Mammary epithelial cell (primary cell): ENCODE data around the gene PTPRH.

ENCODE experiments used
- EZH2 ChIP-seq: IDR thresholded peaks from 2 replicates; pipeline ENCODE4 v1.6.1; 2012; ENCODE audit warnings: low read length, inconsistent platforms, borderline replicate concordance
- TF ChIP-seq, protein P1 (sequence below), 2 donors: IDR thresholded peaks in 1 of 2; conservative IDR thresholded peaks in 1 of 2; 2 replicates each; pipeline ENCODE4 v1.5.1; 2011 to 2012; ENCODE audit warnings: inconsistent platforms in 2 of 2, low read length in 2 of 2, mild to moderate bottlenecking in 2 of 2, control low read depth in 1 of 2, low read depth in 1 of 2; ENCODE audit not compliant: insufficient read depth in 1 of 2; ENCODE audit errors: extremely low read depth in 1 of 2

GRCh38 chr19:55171440-55171839 lies 37.9 kb downstream of the PTPRH start:
- TF ChIP-seq, protein P1, sequence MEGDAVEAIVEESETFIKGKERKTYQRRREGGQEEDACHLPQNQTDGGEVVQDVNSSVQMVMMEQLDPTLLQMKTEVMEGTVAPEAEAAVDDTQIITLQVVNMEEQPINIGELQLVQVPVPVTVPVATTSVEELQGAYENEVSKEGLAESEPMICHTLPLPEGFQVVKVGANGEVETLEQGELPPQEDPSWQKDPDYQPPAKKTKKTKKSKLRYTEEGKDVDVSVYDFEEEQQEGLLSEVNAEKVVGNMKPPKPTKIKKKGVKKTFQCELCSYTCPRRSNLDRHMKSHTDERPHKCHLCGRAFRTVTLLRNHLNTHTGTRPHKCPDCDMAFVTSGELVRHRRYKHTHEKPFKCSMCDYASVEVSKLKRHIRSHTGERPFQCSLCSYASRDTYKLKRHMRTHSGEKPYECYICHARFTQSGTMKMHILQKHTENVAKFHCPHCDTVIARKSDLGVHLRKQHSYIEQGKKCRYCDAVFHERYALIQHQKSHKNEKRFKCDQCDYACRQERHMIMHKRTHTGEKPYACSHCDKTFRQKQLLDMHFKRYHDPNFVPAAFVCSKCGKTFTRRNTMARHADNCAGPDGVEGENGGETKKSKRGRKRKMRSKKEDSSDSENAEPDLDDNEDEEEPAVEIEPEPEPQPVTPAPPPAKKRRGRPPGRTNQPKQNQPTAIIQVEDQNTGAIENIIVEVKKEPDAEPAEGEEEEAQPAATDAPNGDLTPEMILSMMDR (conservative IDR thresholded peaks at IDR 0.05 in 1 of 2, IDR thresholded peaks at IDR 0.05 in 1 of 2; ENCODE audit: extremely low read depth in 1 of 2, insufficient read depth in 1 of 2, low read depth in 1 of 2, low read length in 2 of 2), result no peak
- TF ChIP-seq EZH2, result no peak
